ENCODE measurements around the gene FAM13A.
"Not testable (repeated sequence)": the region's sequence is repeated elsewhere in the genome, so short reads cannot be mapped to it uniquely, and the experiment has no call there.

The FAM13A gene

DNA sequence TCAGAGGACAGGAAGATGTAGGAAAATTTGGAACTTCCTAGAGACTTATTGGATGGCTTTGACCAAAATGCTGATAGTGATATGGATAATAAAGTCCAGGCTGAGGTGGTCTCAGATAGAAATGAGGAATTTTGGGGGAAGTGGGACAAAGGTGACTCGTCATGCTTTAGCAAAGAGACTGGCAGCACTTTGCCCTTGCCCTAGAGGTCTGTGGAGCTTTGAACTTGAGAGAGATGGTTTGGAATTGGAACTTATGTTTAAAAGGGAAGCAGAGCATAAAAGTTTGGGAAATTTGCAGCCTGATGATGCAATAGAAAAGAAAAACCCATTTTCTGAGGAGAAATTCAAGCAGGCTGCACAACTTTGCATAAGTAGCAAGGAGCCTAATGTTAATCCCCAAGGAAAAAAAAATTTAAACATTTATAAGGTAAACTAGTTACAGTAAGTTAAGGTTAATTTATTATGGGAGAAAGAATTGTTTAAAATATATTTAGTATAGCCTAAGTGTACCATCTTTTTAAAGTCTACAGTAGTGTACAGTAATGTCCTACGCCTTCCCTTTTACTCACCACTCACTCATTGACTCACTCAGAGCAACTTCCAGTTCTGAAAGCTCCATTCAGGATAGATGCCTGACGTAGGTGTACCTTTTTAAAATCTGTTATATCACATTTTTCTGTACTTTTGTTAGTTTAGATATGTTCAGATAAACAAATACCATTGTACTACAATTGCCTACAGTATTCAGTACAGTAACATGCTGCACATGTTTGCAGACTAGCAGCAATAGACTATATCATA, 101.2 kb downstream of the FAM13A start:
- DNase-seq, result no peak

GRCh38 chr4:88953400-88953799, 103.6 kb downstream of the FAM13A start:
- no peak for DNase-seq

GRCh38 chr4:88952081-88952480, 104.9 kb downstream of the FAM13A start:
- DNase-seq, result no peak

DNA sequence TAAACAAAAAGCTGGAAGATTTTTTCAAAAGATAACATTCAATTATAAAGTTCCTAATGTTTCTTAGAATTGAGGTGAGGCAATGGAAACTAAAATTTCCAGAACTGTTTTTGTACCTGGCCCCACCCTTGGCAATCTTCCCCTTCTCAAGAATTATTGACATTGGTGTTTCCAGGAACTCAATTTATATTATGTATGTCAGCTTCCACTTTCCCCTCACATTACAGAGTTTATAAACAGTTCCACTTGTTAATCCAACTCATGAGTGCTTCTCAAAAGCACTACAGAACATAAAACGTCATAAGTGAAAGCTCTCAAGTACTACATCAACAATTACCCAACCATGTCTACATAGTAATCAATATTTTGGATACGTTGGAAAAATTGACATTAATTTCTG, 107.4 kb downstream of the FAM13A start:
- no peak for DNase-seq

DNA sequence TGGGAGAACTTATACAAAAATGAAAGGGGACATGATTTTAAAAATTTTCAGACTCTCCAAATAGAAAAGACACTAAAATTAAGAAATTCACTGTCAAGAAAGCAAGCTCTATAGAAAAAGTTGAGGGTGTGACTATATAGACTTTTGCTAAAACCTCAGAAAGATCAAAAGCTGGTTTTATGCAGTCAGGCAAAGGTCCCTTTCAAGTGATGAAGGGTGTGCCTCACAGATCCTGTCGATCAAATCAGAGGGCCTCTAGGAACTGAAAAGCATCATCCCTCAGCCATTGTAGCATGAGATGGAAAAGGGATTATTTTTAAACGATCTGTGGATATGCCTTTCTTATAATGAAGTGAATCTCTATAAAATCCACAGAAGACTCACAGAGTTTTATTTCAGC, 116.5 kb downstream of the FAM13A start:
- no peak for DNase-seq

DNA sequence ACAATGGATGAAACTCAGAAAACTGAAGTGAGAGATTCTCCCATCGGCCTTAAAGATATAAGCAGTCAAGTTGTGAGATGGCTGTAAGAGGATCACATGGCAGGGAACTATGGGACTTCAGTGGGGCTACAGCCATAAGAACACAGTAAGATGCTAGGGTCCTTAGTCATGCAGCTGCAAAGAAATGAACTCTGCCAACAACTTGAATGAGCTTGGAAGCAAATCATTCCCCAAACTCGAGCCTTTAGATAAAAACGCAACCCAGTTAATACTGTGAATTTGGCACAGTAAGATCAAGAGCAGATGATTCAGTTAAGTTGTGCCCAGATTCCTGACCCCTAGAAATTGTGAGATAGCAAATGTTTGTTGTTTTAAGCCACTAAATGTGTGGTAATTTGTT, 117.3 kb downstream of the FAM13A start:
- DNase-seq, result no peak

GRCh38 chr4:88938138-88938537, 118.8 kb downstream of the FAM13A start:
- DNase-seq, result no peak

GRCh38 chr4:88937081-88937480, 119.9 kb downstream of the FAM13A start:
- DNase-seq, result no peak

DNA sequence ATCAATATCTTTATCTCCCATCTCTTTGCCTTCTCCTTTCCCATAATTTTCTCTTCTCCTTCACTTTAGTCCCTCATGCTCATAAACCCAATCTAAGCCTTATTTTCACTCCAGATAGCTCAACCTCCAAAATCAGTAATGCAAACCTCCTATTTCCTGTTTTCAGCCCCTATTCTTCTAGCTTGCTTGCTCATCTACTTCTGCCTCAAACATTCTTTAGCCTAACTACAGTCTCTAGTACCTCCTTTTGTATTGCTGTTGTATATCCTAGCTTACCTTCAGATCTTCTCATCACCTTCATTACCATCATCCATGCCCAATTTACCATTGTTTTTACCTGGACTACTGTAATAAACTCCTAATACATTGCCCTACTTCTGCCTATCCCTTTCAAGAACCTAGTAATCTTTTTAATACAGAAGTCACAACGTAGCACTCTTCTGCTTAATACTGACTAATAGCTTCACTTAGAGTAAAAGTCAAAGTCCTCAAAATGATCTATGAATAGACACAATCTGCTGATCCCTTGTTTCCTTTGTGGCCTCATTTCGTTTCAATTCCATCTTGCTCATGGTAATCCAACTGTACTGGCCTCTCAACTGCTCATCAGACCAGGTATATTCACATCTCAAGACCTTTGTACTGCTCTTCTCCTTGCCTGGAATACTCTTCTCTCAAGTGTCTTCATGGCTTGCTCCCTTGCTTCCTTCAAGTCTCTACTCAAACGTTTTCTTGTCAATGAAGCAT, 123.4 kb downstream of the FAM13A start:
- DNase-seq, result no peak

- no peak for DNase-seq
These were observed 128.1 kb downstream of the FAM13A start for GRCh38 chr4:88928852-88929251.

GRCh38 chr4:88927420-88927819, 129.6 kb downstream of the FAM13A start:
- no peak for DNase-seq

DNA sequence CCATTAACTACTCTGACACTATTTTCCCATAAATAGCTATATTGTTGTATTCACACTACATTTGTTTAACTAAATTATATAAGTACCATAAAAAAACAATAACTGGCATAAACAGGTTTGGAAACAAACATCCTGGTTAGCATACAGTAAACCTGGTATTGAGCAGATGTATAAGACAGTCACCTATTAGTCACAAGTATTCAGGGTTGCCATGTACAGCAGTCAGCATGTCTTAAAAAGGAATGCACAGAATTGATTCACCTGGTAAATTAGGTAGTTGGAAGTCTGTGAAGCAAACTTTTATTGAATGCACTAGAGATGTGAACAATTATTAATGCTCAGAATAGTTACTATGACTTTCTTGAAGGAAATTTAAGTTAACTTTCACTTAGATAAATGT, 137.9 kb downstream of the FAM13A start:
- no peak for DNase-seq

- not testable (repeated sequence) for DNase-seq
These were observed 143.8 kb downstream of the FAM13A start for GRCh38 chr4:88913181-88913580.

DNA sequence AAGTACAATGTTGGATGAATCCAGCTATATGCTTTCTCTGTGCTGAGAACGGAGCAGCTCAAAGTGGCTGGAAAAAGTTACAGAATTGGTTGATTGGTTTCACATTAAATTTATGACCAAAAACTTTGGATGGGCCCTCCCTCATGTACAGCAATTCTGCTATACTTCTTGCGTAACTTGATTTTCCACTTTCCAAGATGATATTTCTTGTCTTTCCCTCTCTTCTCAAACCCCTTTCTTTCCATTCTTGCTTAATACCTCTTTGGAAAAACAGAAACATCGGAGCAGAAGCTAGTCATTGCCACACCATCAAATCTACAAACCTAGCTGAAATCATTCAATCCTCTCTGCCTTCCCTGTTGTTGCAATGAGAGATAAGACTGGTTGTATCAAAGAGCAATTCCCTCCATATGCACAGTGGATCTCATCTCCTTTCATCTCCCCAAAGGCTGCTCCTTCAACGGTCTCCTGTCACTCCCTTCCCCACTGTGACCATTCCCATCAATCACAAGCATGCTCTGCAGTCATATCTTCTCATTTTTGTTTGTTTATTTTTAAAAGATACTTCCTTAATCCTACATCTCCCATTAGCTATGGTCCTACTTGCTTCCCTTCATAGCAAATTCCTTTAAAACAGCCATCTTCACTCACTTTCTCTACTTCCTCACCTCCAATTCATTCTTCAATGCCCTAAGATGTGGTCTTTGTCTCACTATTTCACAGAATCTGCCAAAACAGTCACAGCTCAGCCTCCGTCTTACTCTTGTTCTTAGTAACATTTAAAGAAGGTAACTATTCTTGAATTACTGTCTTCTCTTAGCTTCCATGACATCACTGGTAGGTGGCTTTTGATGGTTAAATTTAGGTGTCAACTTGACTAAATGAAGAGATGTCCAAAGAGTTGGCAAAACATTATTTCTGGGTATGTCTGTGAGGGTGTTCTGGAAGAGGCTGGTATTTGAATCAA, 145.5 kb downstream of the FAM13A start:
- DNase-seq, result peak; percentile 19

GRCh38 chr4:88910101-88910500, 146.9 kb downstream of the FAM13A start:
- no peak for DNase-seq

DNA sequence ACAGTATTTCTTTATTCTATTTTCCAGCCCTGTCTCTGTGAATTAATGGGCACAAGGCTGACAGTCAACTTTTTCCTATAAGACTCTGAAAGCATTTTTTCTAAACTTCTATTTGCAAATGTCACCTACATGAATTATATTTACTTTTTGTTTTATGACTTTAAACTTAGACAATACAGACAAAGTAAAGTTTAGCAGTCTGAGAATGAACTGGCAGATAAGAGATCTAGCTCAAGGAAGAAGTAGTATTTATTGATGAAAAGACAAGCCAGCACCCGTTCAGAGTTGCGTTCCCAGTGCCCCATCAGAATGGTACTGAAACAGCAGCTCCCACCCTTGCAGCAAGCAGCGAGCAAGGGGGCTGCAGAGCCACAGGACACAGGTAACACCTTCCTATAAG, 148.5 kb downstream of the FAM13A start:
- no peak for DNase-seq

GRCh38 chr4:88908003-88908402, 149.0 kb downstream of the FAM13A start:
- no peak for DNase-seq

GRCh38 chr4:88907478-88907877, 149.5 kb downstream of the FAM13A start:
- DNase-seq, result no peak

DNA sequence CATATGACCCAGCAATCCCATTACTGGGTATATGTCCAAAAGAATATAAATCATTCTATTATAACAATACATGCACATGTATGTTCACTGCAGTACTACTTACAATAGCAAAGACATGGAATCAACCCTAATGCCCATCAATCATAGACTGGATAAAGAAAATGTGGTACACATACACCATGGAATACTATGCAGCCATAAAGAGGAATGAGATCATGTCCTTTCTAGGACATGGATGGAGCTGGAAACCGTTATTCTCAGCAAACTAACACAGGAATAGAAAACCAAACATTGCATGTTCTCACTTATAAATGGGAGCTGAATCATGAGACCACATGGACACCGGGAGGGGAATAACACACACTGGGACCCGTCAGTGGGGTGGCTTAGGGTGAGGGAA, 152.7 kb downstream of the FAM13A start:
- not testable (repeated sequence) for DNase-seq

- DNase-seq, result no peak
These were observed 156.6 kb downstream of the FAM13A start for GRCh38 chr4:88900432-88900831.

- DNase-seq, result no peak
These were observed 159.2 kb downstream of the FAM13A start for GRCh38 chr4:88897752-88898151.

- no peak for DNase-seq
These were observed 159.8 kb downstream of the FAM13A start for GRCh38 chr4:88897180-88897579.

GRCh38 chr4:88893961-88894360, 163.0 kb downstream of the FAM13A start:
- no peak for DNase-seq
